Liver (tissue), 3 donors: ENCODE results near the gene PPP2R2B.

ENCODE experiments used
- CTCF ChIP-seq: fragments of 150-350 bp; IDR thresholded peaks from 2 replicates; pipeline ENCODE4 v1.5.1; 2017; ENCODE audit warnings: improper control_type of control experiment, low read depth, low read length; ENCODE audit not compliant: missing input control
- HNF4G ChIP-seq: IDR thresholded peaks from 2 replicates; pipeline ENCODE4 v1.6.1; 2016; ENCODE audit warnings: antibody characterized with exemption
- MAX ChIP-seq: IDR thresholded peaks from 2 replicates; pipeline ENCODE4 v1.6.1; 2016; ENCODE audit warnings: antibody characterized with exemption
- donor health status: healthy.
- donor health status: healthy.

- TF ChIP-seq MAX, result no peak
- TF ChIP-seq HNF4G, result no peak
- TF ChIP-seq CTCF, result no peak
Measured at GRCh38 chr5:146755793-146756192, 122.8 kb downstream of the PPP2R2B start.
